Mesothelial cell of epicardium (in vitro differentiated cells): ENCODE measurements around the gene SUPV3L1. TPM values are rescaled to one million over a fixed set of nuclear protein-coding genes. Genes with fewer than 3 reads are reported as not detected.

Experiments used
- DNase-seq, 2 experiments: peaks; one replicate each; pipeline ENCODE4 v3.0.0; 2021; ENCODE audit warnings: low spot score in 2 of 2; ENCODE audit not compliant: unreplicated experiment in 2 of 2
- H3K27ac Mint-ChIP-seq: 2 replicates; pipeline ENCODE4 v1.8.0; 2021; ENCODE audit warnings: mixed read lengths
- H3K27me3 Mint-ChIP-seq: 2 replicates; pipeline ENCODE4 v1.8.0; 2021; ENCODE audit warnings: low read depth, mixed read lengths
- H3K36me3 Mint-ChIP-seq: 2 replicates; pipeline ENCODE4 v1.8.0; 2021; ENCODE audit warnings: mixed read lengths
- H3K4me1 Mint-ChIP-seq: 2 replicates; pipeline ENCODE4 v1.8.0; 2021; ENCODE audit warnings: mixed read lengths
- H3K4me3 Mint-ChIP-seq: 2 replicates; pipeline ENCODE4 v1.8.0; 2021; ENCODE audit warnings: mild to moderate bottlenecking, moderate library complexity, mixed read lengths
- H3K9me3 Mint-ChIP-seq: 2 replicates; pipeline ENCODE4 v1.8.0; 2021; ENCODE audit warnings: mixed read lengths
- total RNA-seq: library from RNA; stranded (reverse); gene quantifications from 3 replicates; pipeline ENCODE4 v1.2.1, GENCODE V29; 2021
- TF ChIP-seq, protein P1 (sequence below): fragments of 200-600 bp; sonication (generic); IDR thresholded peaks from one replicate; pipeline ENCODE4 v1.5.0; 2021; ENCODE audit warnings: antibody characterized with exemption; ENCODE audit not compliant: unreplicated experiment

SUPV3L1 gene
- total RNA-seq, 1 donor from 2014 or later: 38.0 TPM

DNA sequence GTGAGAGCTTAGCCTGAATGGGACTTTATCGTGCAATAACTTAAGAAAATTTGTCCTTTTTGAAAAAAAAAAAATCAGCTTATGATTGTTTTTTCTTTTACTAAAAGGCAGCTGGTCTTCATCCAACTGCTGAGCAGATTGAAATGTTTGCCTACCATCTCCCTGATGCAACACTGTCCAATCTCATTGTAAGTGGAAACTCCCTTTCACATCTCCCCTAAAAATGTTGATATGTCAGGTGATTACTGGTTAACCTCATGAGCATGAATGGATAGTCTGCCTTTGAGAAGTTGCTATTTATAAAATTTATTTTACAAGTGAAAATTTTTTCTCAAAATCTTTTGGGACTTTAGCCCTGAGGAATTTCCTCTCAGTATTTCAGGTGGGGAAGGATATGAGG is 22.3 kb downstream of the SUPV3L1 start:
- Mint-ChIP-seq H3K9me3 (no peaks in the 10 kb centered on the region), H3K4me1 (no peaks in the 10 kb centered on the region), H3K27ac (no peak overlapping the region), H3K4me3 (no peak overlapping the region), H3K27me3 (no peaks in the 10 kb centered on the region), H3K36me3 (peaks cover 26% of the 10 kb centered on the region)
- TF ChIP-seq, protein P1, sequence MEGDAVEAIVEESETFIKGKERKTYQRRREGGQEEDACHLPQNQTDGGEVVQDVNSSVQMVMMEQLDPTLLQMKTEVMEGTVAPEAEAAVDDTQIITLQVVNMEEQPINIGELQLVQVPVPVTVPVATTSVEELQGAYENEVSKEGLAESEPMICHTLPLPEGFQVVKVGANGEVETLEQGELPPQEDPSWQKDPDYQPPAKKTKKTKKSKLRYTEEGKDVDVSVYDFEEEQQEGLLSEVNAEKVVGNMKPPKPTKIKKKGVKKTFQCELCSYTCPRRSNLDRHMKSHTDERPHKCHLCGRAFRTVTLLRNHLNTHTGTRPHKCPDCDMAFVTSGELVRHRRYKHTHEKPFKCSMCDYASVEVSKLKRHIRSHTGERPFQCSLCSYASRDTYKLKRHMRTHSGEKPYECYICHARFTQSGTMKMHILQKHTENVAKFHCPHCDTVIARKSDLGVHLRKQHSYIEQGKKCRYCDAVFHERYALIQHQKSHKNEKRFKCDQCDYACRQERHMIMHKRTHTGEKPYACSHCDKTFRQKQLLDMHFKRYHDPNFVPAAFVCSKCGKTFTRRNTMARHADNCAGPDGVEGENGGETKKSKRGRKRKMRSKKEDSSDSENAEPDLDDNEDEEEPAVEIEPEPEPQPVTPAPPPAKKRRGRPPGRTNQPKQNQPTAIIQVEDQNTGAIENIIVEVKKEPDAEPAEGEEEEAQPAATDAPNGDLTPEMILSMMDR: no peak
- no peak for DNase-seq

DNA sequence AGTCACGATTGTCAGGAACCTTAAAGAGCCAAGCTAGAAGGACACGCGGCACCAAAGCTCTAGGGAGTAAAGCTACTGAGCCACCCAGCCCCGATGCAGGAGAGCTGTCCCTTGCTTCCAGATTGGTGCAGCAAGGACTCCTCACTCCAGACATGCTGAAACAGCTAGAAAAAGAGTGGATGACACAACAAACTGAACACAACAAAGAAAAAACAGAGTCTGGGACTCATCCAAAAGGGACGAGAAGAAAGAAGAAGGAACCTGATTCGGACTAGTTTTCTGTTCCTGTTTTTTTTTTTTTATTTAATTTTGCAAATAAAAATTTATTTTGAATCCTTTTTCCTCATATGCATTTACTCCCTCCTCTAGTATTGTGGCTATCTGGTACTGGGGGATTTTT is 28.7 kb downstream of the SUPV3L1 start:
- no peaks in the 10 kb centered on the region for H3K27me3 Mint-ChIP-seq
- TF ChIP-seq, protein P1: no peak
- H3K9me3 Mint-ChIP-seq: peaks cover 4% of the 10 kb centered on the region
- H3K36me3 Mint-ChIP-seq: peaks cover 27% of the 10 kb centered on the region
- no peak overlapping the region for H3K27ac Mint-ChIP-seq
- no peaks in the 10 kb centered on the region for H3K4me1 Mint-ChIP-seq
- no peak for DNase-seq
- no peak overlapping the region for H3K4me3 Mint-ChIP-seq

DNA sequence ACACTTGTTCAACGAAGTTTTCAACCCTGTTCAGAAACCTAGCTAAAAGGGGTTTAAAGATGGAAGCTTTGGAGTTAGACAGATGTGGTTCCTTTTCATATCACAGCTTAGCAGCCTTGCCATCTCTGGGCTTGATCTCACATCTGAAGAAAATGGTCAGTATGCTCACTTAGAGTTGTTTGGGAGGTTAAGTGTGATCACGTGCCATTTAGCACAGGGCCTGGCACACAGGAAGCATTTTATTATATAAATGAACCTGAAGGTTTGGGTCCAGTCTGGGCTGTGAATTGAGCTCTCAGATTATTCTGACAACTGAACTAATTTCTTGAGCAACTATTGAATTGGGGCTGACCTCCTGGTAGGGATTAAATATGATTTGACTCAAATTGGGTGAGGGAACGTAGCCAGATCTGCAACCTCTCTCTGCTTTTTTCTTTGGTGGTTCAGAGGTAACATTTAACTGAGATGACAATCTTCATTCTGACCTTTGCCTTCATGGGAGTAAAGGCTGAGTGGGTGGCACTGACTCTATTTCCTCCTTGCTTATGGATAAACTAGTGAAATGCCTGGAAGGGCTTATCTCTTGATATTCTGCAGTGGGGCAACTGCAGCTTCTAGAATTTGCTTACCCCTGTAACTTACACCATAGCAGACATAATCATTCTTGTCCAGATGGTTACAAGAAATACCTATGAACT is 29.9 kb downstream of the SUPV3L1 start:
- Mint-ChIP-seq H3K9me3 (peaks cover 13% of the 10 kb centered on the region), H3K27me3 (no peaks in the 10 kb centered on the region), H3K4me1 (no peaks in the 10 kb centered on the region), H3K36me3 (peaks cover 26% of the 10 kb centered on the region), H3K4me3 (no peak overlapping the region), H3K27ac (no peak overlapping the region)
- TF ChIP-seq, protein P1: no peak
- DNase-seq: no peak

DNA sequence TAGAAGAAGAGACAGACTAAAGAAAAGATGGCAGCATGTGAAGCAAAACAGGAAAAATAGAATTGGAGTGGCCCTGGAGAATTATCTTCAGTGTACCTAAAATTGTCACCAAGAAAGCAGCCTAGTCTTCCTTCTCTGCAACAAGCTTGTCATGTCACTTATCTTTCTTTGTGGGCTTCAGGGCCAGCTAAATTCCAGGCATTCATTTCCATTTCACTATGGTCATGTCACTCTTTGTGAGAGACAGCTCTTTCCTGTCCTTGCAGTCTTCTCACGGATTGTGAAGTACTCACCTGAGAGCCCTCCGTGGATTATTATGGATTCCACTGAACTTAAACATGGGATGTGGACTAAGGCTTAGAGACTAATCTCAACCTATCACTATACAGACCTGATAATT is 31.1 kb downstream of the SUPV3L1 start:
- Mint-ChIP-seq H3K27me3 (no peaks in the 10 kb centered on the region), H3K9me3 (peaks cover 13% of the 10 kb centered on the region), H3K4me3 (no peak overlapping the region), H3K27ac (no peak overlapping the region), H3K36me3 (peaks cover 20% of the 10 kb centered on the region), H3K4me1 (peaks cover 8% of the 10 kb centered on the region)
- DNase-seq: no peak
- TF ChIP-seq, protein P1: no peak

DNA sequence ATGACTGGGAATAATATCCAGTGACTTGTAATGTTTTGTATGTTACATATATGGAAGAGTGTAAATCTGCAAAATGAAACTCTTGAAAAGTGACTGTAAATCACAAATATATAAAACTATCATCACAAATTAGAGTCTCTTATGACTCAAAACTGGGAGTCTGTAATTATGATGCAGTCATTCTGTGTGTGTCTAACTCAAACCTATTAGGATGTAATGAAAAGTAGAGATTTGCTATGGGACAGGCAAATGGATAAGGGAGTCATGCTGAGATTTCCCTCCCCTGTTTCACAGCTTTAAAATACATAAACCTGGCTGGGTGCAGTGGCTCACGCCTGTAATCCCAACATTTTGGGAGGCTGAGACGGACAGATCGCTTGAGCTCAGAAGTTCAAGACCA is 31.5 kb downstream of the SUPV3L1 start:
- TF ChIP-seq, protein P1: no peak
- peaks cover 9% of the 10 kb centered on the region for H3K4me1 Mint-ChIP-seq
- H3K9me3 Mint-ChIP-seq: peaks cover 13% of the 10 kb centered on the region
- peaks cover 15% of the 10 kb centered on the region for H3K36me3 Mint-ChIP-seq
- no peak for DNase-seq
- no peak overlapping the region for H3K27ac Mint-ChIP-seq
- H3K4me3 Mint-ChIP-seq: no peak overlapping the region
- no peaks in the 10 kb centered on the region for H3K27me3 Mint-ChIP-seq
